IMR-90 (cell line): ENCODE results near the gene ATXN10. TPM values are rescaled to one million over a fixed set of nuclear protein-coding genes. Genes with fewer than 3 reads are reported as not detected.

ENCODE experiments used
- FOS ChIP-seq: fragments of 150-350 bp; IDR thresholded peaks from 2 replicates; pipeline ENCODE4 v1.6.1; 2016; ENCODE audit warnings: low read depth, low read length
- polyA plus RNA-seq, 3 experiments: library from polyadenylated mRNA; depleted of rRNA; stranded (reverse); fragments of >200 nt; gene quantifications; 2 replicates each; pipeline ENCODE4 v1.2.3, GENCODE V29; 2012; ENCODE audit warnings: low replicate concordance in 1 of 3
- total RNA-seq: library from RNA; depleted of rRNA; stranded (reverse); fragments of >200 nt; gene quantifications from 2 replicates; pipeline ENCODE4 v1.2.3, GENCODE V29; 2012
- TF ChIP-seq, protein P1 (sequence below): conservative IDR thresholded peaks from 2 replicates; pipeline ENCODE4 v1.5.1; 2012; ENCODE audit warnings: mild to moderate bottlenecking, low read depth, low read length, improper control_type of control experiment
- TF ChIP-seq, protein P2 (sequence below): fragments of 150-350 bp; IDR thresholded peaks from 2 replicates; pipeline ENCODE4 v1.6.1; 2017; ENCODE audit warnings: mild to moderate bottlenecking, antibody characterized with exemption, low read length, low read depth

The ATXN10 gene
- total and polyA plus RNA-seq, 2 of the 4 experiments (the other 2 are of a cell fraction) = 116 to 231 TPM

DNA sequence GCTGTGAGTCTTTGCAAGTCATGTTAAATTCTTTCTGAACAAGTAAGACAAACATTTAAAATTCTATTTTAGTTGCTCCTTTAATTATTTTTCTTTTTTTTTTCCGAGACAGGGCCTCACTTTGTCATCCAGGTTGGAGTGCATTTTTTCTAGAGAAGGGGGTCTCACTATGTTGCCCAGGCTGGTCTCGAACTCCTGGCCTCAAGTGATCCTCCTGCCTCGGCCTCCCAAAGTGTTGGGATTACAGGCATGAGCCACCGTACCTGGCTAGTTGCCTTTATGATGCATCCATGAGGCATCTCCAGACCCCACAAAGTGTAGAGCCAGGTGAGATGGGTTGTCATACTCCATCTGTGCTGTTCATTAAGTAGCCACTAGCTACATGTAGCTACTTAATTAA is 4.4 kb downstream of the ATXN10 start (continued):
- TF ChIP-seq, protein P1, sequence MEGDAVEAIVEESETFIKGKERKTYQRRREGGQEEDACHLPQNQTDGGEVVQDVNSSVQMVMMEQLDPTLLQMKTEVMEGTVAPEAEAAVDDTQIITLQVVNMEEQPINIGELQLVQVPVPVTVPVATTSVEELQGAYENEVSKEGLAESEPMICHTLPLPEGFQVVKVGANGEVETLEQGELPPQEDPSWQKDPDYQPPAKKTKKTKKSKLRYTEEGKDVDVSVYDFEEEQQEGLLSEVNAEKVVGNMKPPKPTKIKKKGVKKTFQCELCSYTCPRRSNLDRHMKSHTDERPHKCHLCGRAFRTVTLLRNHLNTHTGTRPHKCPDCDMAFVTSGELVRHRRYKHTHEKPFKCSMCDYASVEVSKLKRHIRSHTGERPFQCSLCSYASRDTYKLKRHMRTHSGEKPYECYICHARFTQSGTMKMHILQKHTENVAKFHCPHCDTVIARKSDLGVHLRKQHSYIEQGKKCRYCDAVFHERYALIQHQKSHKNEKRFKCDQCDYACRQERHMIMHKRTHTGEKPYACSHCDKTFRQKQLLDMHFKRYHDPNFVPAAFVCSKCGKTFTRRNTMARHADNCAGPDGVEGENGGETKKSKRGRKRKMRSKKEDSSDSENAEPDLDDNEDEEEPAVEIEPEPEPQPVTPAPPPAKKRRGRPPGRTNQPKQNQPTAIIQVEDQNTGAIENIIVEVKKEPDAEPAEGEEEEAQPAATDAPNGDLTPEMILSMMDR = no peak
- TF ChIP-seq FOS = no peak
- TF ChIP-seq, protein P2, sequence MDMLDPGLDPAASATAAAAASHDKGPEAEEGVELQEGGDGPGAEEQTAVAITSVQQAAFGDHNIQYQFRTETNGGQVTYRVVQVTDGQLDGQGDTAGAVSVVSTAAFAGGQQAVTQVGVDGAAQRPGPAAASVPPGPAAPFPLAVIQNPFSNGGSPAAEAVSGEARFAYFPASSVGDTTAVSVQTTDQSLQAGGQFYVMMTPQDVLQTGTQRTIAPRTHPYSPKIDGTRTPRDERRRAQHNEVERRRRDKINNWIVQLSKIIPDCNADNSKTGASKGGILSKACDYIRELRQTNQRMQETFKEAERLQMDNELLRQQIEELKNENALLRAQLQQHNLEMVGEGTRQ = no peak
